ENCODE data around the gene MICAL2.

DNA sequence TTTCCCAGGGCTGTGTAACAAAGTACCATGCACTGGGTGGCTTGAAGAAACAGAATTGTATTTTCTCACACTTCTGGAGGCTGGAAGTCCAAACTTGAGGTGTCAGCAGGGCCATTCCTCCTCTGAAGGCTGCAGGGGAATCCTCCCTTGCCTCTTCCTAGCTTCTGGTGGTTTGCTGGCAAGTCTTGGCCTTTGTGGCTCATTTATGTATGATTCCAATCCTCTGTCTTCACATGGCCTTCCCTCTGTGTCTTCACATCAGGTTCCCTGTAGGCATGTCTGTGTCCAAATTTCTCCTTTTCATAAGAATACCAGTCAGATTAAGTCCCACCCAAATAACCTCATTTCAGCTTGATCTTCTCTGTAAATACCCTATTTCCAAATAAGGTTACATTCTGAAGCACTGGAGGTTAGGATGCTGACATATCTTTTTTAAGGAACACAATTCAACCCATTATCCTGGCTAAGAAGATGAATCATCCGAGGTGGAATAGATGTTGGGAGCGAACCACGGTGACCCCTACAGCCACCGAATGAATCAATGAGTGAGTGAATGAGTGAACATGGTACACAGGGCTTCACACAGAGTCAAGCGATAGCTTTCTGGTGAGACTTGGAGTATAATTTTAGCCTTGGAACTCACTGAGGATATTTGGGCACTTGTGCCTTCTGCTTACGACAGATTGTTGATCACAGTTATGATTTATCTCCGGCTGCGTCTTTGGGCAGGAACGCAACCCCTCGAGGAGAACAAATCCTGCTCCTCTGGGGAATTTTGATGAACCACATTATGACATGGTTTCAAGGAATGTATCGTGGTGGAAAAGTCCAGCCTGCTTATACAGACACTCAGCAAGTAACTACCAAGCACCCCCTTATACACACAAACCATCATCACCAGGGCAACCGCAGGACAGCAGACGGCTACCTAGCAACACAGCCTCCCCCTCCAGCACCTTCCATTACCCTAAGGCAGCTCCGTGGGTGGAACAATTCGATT lies 34.3 kb upstream of the MICAL2 start:
- TF ChIP-seq POLR2A (IDR thresholded peaks at IDR 0.05) = no peak
- TF ChIP-seq, protein P1, sequence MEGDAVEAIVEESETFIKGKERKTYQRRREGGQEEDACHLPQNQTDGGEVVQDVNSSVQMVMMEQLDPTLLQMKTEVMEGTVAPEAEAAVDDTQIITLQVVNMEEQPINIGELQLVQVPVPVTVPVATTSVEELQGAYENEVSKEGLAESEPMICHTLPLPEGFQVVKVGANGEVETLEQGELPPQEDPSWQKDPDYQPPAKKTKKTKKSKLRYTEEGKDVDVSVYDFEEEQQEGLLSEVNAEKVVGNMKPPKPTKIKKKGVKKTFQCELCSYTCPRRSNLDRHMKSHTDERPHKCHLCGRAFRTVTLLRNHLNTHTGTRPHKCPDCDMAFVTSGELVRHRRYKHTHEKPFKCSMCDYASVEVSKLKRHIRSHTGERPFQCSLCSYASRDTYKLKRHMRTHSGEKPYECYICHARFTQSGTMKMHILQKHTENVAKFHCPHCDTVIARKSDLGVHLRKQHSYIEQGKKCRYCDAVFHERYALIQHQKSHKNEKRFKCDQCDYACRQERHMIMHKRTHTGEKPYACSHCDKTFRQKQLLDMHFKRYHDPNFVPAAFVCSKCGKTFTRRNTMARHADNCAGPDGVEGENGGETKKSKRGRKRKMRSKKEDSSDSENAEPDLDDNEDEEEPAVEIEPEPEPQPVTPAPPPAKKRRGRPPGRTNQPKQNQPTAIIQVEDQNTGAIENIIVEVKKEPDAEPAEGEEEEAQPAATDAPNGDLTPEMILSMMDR (IDR thresholded peaks at IDR 0.05) = no peak
